OCI-LY7 (cell line): ENCODE results near the gene COL28A1. TPM values are rescaled to one million over a fixed set of nuclear protein-coding genes. Genes with fewer than 3 reads are reported as not detected.

Experiments used
- BruUV-seq: library from RNA; stranded (reverse); fragments of 400-500 nt; replicated peaks from 2 replicates; lab custom pipeline; 2021; lab: Mats Ljungman, UMichigan
- CTCF ChIA-PET: fragments of 300-600 bp; sonication (Branson Sonifier 250); formaldehyde crosslinking; loops from one replicate; lab custom pipeline; 2022; ENCODE audit warnings: antibody characterized with exemption; ENCODE audit not compliant: unreplicated experiment; lab: Charles Lee
- POLR2A ChIA-PET: fragments of 300-600 bp; sonication (Branson Sonifier 250); formaldehyde crosslinking; loops from one replicate; lab custom pipeline; 2022; ENCODE audit warnings: antibody characterized with exemption; lab: Charles Lee
- DNase-seq: peaks from one replicate; pipeline ENCODE4 v3.0.0-alpha.2; 2015; ENCODE audit warnings: low spot score
- H2AFZ ChIP-seq: fragments of 200-600 bp; sonication (generic), shearing (Covaris generic); 2 replicates; pipeline ENCODE4 v1.6.1; 2014; ENCODE audit warnings: mild to moderate bottlenecking, antibody characterized with exemption, low read length, moderate library complexity
- H3K27ac ChIP-seq: fragments of 200-600 bp; sonication (generic); 2 replicates; pipeline ENCODE4 v1.5.1; 2014; ENCODE audit warnings: mixed run types, low read depth, mild to moderate bottlenecking, moderate library complexity, low read length, inconsistent platforms; ENCODE audit not compliant: poor library complexity, severe bottlenecking
- H3K36me3 ChIP-seq: fragments of 200-600 bp; sonication (generic); 2 replicates; pipeline ENCODE4 v1.6.1; 2014; ENCODE audit warnings: mild to moderate bottlenecking, antibody characterized with exemption, low read length, moderate library complexity, mixed read lengths; ENCODE audit not compliant: insufficient read depth
- H3K4me1 ChIP-seq: fragments of 200-600 bp; sonication (generic); 2 replicates; pipeline ENCODE4 v1.5.1; 2014; ENCODE audit warnings: mild to moderate bottlenecking, low read length; ENCODE audit not compliant: insufficient read depth, poor library complexity, severe bottlenecking
- H3K4me2 ChIP-seq: fragments of 200-600 bp; sonication (generic); 2 replicates; pipeline ENCODE4 v1.6.1; 2014; ENCODE audit warnings: mild to moderate bottlenecking, low read length
- H3K4me3 ChIP-seq: fragments of 200-600 bp; sonication (generic); 2 replicates; pipeline ENCODE4 v1.5.1; 2014; ENCODE audit warnings: mild to moderate bottlenecking, low read depth, low read length; ENCODE audit not compliant: poor library complexity, severe bottlenecking
- H3K79me2 ChIP-seq: fragments of 200-600 bp; sonication (generic); 2 replicates; pipeline ENCODE4 v1.6.1; 2016; ENCODE audit warnings: low read depth, mild to moderate bottlenecking, low read length, moderate library complexity, mixed read lengths; ENCODE audit not compliant: insufficient read depth
- H3K9me2 ChIP-seq: fragments of 200-600 bp; sonication (generic); 2 replicates; pipeline ENCODE4 v1.6.1; 2016; ENCODE audit warnings: mild to moderate bottlenecking, low read length, mixed read lengths; ENCODE audit not compliant: insufficient read depth
- H3K9me3 ChIP-seq: fragments of 200-600 bp; sonication (generic); 2 replicates; pipeline ENCODE4 v1.6.1; 2014; ENCODE audit warnings: mild to moderate bottlenecking, mixed run types, low read length, mixed read lengths
- H4K20me1 ChIP-seq: fragments of 200-600 bp; sonication (generic); 2 replicates; pipeline ENCODE4 v1.6.1; 2014; ENCODE audit warnings: mild to moderate bottlenecking, antibody characterized with exemption, low read length, moderate library complexity, mixed read lengths; ENCODE audit not compliant: insufficient read depth
- EZH2phosphoT487 ChIP-seq: fragments of 200-600 bp; sonication (generic); IDR thresholded peaks from 2 replicates; pipeline ENCODE4 v1.6.1; 2018; ENCODE audit warnings: low read depth, borderline replicate concordance, mild to moderate bottlenecking, mixed run types, antibody characterized with exemption, low read length, moderate library complexity, mixed read lengths
- intact Hi-C: fragments of 100-400 bp; cut with micrococcal nuclease; formaldehyde crosslinking; loops from one replicate; pipeline ENCODE4 v1.10.0; 2022; ENCODE audit not compliant: unreplicated experiment
- total RNA-seq, 2 experiments: library from RNA; depleted of rRNA in 1 of 2; stranded (reverse); fragments of >200 nt in 1 of 2; shearing (Covaris generic) in 1 of 2; gene quantifications; 2 replicates each; pipeline ENCODE4 v1.2.3, GENCODE V29; 2014 to 2022
- TF ChIP-seq, protein P1 (sequence below): fragments of 200-600 bp; sonication (generic); conservative IDR thresholded peaks from 2 replicates; pipeline ENCODE4 v1.5.1; 2014; ENCODE audit warnings: mild to moderate bottlenecking, antibody characterized with exemption, low read length, moderate library complexity, mixed read lengths

Gene COL28A1
- total RNA-seq, 2 experiments from 2014 or later, result not detected

GRCh38 chr7:7505915-7506314 lies 29.8 kb downstream of the COL28A1 start:
- CTCF ChIA-PET, result no interaction called here

DNA sequence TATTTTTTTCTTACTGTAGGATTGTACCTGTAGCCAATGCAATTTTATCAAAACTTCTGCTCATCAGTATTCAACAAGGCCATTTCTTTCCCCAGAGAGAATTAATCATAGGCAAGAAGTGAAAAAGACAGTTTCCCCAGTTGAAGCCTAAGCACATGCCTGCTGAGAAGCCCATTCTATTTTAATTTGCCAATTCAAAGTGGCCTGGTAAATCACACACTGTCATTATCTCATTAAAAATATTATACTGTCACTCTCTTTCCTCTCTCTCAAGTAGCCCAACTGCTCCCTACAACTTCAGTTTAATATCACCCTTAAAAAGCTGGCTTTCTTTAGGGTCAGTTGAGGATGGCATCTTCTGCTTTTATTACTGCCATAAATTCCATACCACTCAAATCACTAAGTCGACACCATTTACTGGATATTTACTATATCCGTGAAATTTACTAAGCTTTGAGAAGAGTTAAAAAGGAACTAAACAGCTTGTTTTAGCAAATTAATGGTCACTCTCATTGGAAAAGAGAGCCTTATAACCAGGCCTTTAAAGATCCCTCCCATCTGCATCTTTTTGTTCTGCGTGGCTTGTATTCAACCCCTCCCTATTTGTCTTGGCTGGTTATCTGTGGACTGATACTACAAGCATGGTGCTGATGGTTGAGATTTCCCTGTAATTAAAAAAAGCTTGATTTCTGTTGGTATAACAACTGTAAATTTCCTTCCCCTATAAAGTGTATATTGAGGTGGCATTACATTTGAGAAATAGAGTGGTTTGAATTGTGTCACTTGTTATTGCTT lies 30.6 kb downstream of the COL28A1 start:
- CTCF ChIA-PET, result no interaction called here
- intact Hi-C loops, result no loop called here
- no peak overlapping the region for H3K27ac ChIP-seq

More at GRCh38 chr7:7505915-7506314, 29.8 kb downstream of the COL28A1 start:
- H4K20me1 ChIP-seq, result no peaks in the 10 kb centered on the region
- no peak for DNase-seq
- H2AFZ ChIP-seq, result no peak overlapping the region
- H3K4me2 ChIP-seq, result no peak overlapping the region
- no peaks in the 10 kb centered on the region for H3K9me2 ChIP-seq
- BruUV-seq, result no TSS peak
- TF ChIP-seq, protein P1, sequence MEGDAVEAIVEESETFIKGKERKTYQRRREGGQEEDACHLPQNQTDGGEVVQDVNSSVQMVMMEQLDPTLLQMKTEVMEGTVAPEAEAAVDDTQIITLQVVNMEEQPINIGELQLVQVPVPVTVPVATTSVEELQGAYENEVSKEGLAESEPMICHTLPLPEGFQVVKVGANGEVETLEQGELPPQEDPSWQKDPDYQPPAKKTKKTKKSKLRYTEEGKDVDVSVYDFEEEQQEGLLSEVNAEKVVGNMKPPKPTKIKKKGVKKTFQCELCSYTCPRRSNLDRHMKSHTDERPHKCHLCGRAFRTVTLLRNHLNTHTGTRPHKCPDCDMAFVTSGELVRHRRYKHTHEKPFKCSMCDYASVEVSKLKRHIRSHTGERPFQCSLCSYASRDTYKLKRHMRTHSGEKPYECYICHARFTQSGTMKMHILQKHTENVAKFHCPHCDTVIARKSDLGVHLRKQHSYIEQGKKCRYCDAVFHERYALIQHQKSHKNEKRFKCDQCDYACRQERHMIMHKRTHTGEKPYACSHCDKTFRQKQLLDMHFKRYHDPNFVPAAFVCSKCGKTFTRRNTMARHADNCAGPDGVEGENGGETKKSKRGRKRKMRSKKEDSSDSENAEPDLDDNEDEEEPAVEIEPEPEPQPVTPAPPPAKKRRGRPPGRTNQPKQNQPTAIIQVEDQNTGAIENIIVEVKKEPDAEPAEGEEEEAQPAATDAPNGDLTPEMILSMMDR, result no peak
- TF ChIP-seq EZH2phosphoT487, result no peak
- H3K27ac ChIP-seq, result no peak overlapping the region
- H3K4me1 ChIP-seq, result no peaks in the 10 kb centered on the region
- no peaks in the 10 kb centered on the region for H3K36me3 ChIP-seq
- H3K4me3 ChIP-seq, result no peak overlapping the region
- no peaks in the 10 kb centered on the region for H3K9me3 ChIP-seq
- H3K79me2 ChIP-seq, result no peaks in the 10 kb centered on the region
- intact Hi-C loops, result no loop called here
- POLR2A ChIA-PET, result no interaction called here

More for the DNA sequence above, 30.6 kb downstream of the COL28A1 start:
- no peaks in the 10 kb centered on the region for H3K9me3 ChIP-seq
- H3K79me2 ChIP-seq, result no peaks in the 10 kb centered on the region
- no peaks in the 10 kb centered on the region for H3K9me2 ChIP-seq
- POLR2A ChIA-PET, result no interaction called here
- H3K4me2 ChIP-seq, result no peak overlapping the region
- H3K36me3 ChIP-seq, result no peaks in the 10 kb centered on the region
- H3K4me1 ChIP-seq, result no peaks in the 10 kb centered on the region
- no TSS peak for BruUV-seq
- TF ChIP-seq, protein P1, result no peak
- TF ChIP-seq EZH2phosphoT487, result no peak
- no peak overlapping the region for H3K4me3 ChIP-seq
- H2AFZ ChIP-seq, result no peak overlapping the region
- no peaks in the 10 kb centered on the region for H4K20me1 ChIP-seq
- no peak for DNase-seq
